Nephron progenitor cell (in vitro differentiated cells): ENCODE results near the gene FAM3B.

ENCODE experiments used
- DNase-seq: peaks from one replicate; pipeline ENCODE4 v3.0.0; 2021
- H3K27ac Mint-ChIP-seq: 2 replicates; pipeline ENCODE4 v1.8.0; 2021; ENCODE audit warnings: mild to moderate bottlenecking, moderate library complexity, mixed read lengths
- H3K27me3 Mint-ChIP-seq: 2 replicates; pipeline ENCODE4 v1.8.0; 2021; ENCODE audit warnings: mild to moderate bottlenecking, low read depth, mixed read lengths; ENCODE audit not compliant: poor library complexity
- H3K36me3 Mint-ChIP-seq: 2 replicates; pipeline ENCODE4 v1.8.0; 2021; ENCODE audit warnings: low read depth, mixed read lengths
- H3K4me1 Mint-ChIP-seq: 2 replicates; pipeline ENCODE4 v1.8.0; 2021; ENCODE audit warnings: mixed read lengths
- H3K4me3 Mint-ChIP-seq: 2 replicates; pipeline ENCODE4 v1.8.0; 2021; ENCODE audit warnings: mild to moderate bottlenecking, moderate library complexity, mixed read lengths
- H3K9me3 Mint-ChIP-seq: 2 replicates; pipeline ENCODE4 v1.8.0; 2021; ENCODE audit warnings: mild to moderate bottlenecking, moderate library complexity, mixed read lengths
- CTCF ChIP-seq: fragments of 200-600 bp; sonication (generic); IDR thresholded peaks from 2 replicates; pipeline ENCODE4 v1.5.0; 2021; ENCODE audit warnings: antibody characterized with exemption

Gene FAM3B

GRCh38 chr21:41388259-41388658 lies 71.7 kb downstream of the FAM3B start:
- peaks cover 26% of the 10 kb centered on the region for H3K9me3 Mint-ChIP-seq
- no peak overlapping the region for H3K27ac Mint-ChIP-seq
- H3K4me3 Mint-ChIP-seq, result no peak overlapping the region
- peaks cover 14% of the 10 kb centered on the region for H3K4me1 Mint-ChIP-seq
- no peaks in the 10 kb centered on the region for H3K36me3 Mint-ChIP-seq
- DNase-seq, result no peak
- H3K27me3 Mint-ChIP-seq, result peaks cover 6% of the 10 kb centered on the region
- no peak for TF ChIP-seq CTCF

GRCh38 chr21:41390043-41390639 lies 73.5 kb downstream of the FAM3B start:
- H3K27me3 Mint-ChIP-seq, result peaks cover 12% of the 10 kb centered on the region
- H3K4me1 Mint-ChIP-seq, result peaks cover 14% of the 10 kb centered on the region
- no peak overlapping the region for H3K27ac Mint-ChIP-seq
- TF ChIP-seq CTCF, result no peak
- H3K36me3 Mint-ChIP-seq, result no peaks in the 10 kb centered on the region
- no peak for DNase-seq
- H3K9me3 Mint-ChIP-seq, result peaks cover 18% of the 10 kb centered on the region
- no peak overlapping the region for H3K4me3 Mint-ChIP-seq

GRCh38 chr21:41393876-41394465 lies 77.4 kb downstream of the FAM3B start:
- H3K4me1 Mint-ChIP-seq, result peaks cover 16% of the 10 kb centered on the region
- H3K27ac Mint-ChIP-seq, result peak overlapping the region; percentile 38
- H3K36me3 Mint-ChIP-seq, result no peaks in the 10 kb centered on the region
- no peak overlapping the region for H3K4me3 Mint-ChIP-seq
- H3K9me3 Mint-ChIP-seq, result peaks cover 7% of the 10 kb centered on the region
- DNase-seq, result no peak
- H3K27me3 Mint-ChIP-seq, result peaks cover 16% of the 10 kb centered on the region
- TF ChIP-seq CTCF, result no peak

GRCh38 chr21:41396558-41397075 lies 80.0 kb downstream of the FAM3B start:
- Mint-ChIP-seq H3K4me1 (peaks cover 16% of the 10 kb centered on the region), H3K36me3 (no peaks in the 10 kb centered on the region)
- TF ChIP-seq CTCF, result no peak

GRCh38 chr21:41397471-41397891 lies 80.9 kb downstream of the FAM3B start:
- Mint-ChIP-seq H3K27me3 (peaks cover 25% of the 10 kb centered on the region), H3K36me3 (no peaks in the 10 kb centered on the region), H3K4me1 (peaks cover 16% of the 10 kb centered on the region), H3K4me3 (no peak overlapping the region), H3K9me3 (peaks cover 4% of the 10 kb centered on the region), H3K27ac (no peak overlapping the region)
- no peak for TF ChIP-seq CTCF
- DNase-seq, result no peak

More at GRCh38 chr21:41396558-41397075, 80.0 kb downstream of the FAM3B start:
- Mint-ChIP-seq H3K9me3 (peaks cover 4% of the 10 kb centered on the region), H3K4me3 (no peak overlapping the region), H3K27me3 (peaks cover 21% of the 10 kb centered on the region), H3K27ac (no peak overlapping the region)
- DNase-seq, result no peak

GRCh38 chr21:41398251-41398650 lies 81.7 kb downstream of the FAM3B start:
- peaks cover 25% of the 10 kb centered on the region for H3K27me3 Mint-ChIP-seq
- H3K4me1 Mint-ChIP-seq, result peaks cover 18% of the 10 kb centered on the region
- H3K36me3 Mint-ChIP-seq, result no peaks in the 10 kb centered on the region
- H3K9me3 Mint-ChIP-seq, result peaks cover 4% of the 10 kb centered on the region
- no peak for DNase-seq
- H3K4me3 Mint-ChIP-seq, result no peak overlapping the region
- no peak overlapping the region for H3K27ac Mint-ChIP-seq
- TF ChIP-seq CTCF, result no peak
